Measurements from ENCODE around the gene ZNF581.

DNA sequence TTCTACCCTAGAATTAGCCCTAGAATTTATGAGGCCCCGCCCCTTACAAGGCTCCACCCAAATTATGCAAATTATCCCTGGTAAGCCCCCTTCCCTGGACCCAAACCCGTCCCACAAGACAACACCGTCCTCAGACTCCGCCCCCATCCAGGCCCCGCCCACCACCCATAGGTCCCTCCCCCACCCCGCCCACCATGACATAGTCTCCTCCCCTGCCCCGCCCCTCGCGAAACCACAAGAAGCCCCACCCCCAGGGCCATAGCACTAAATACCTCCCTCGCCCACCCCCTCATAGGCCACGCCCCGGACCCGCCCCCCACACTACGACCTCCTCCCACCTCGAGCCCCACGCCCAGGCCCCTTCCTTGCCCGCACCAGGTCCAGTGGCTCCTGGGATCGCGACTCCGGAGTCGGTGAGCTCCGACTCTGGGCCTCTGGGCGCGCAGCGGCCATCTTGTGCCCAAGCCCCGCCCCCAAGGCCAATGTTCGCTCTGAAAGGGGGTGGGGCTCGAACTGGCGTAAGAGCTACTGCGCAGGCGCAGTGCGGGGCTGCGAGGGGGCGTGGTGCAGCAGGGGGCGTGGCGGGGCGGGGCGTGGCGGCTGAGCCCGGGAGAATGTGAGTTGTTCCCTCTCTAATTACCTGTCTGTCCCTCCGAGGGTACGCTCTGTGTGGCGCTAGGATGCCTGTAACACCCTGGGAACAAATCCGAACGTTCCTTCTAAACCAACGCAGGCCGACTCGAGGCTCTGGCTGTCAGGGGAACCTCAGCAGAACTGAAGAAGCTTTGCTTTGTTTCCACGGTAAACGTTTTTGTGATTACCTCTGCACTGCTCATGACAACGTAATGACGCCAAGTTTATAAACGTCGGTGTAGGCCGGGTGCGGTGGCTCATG lies 19.1 kb upstream of the ZNF581 start, which contains the start of gene ZNF784:
- TF ChIP-seq EZH2 (IDR thresholded peaks at IDR 0.05; ENCODE audit: borderline replicate concordance, insufficient read depth, low read length, poor library complexity, severe bottlenecking) (no peak), CTCF (IDR thresholded peaks at IDR 0.05; ENCODE audit: poor library complexity, severe bottlenecking) (no peak), MXI1 (conservative IDR thresholded peaks at IDR 0.05; ENCODE audit: poor library complexity, severe bottlenecking) (peak; percentile 65), EP300 (conservative IDR thresholded peaks at IDR 0.05; ENCODE audit: poor library complexity, severe bottlenecking) (no peak)
